B cell (primary cell): Measurements from ENCODE around the gene VAV3. TPM values are rescaled to one million over a fixed set of nuclear protein-coding genes. Genes with fewer than 3 reads are reported as not detected.

Source experiments
- ATAC-seq: fragments of 200-7000 bp; cut with Tn5 transposase; one replicate; pipeline ENCODE4 v1.10.0; 2021; ENCODE audit warnings: low read depth, mild to moderate bottlenecking, moderate number of reproducible peaks, moderate library complexity
- CTCF ChIA-PET: fragments of 350-600 bp; sonication (Branson Sonifier 250); formaldehyde crosslinking; loops from one replicate; lab custom pipeline; 2021; ENCODE audit warnings: antibody characterized with exemption, inconsistent platforms; lab: Charles Lee
- POLR2A ChIA-PET: fragments of 350-600 bp; sonication (Branson Sonifier 250); formaldehyde crosslinking; loops from one replicate; lab custom pipeline; 2021; ENCODE audit warnings: antibody characterized with exemption; lab: Charles Lee
- DNase-seq: peaks from one replicate; pipeline ENCODE4 v3.0.0; 2013
- H2AFZ ChIP-seq: 2 replicates; pipeline ENCODE4 v1.6.1; 2012; ENCODE audit warnings: mild to moderate bottlenecking, low read depth, low read length; ENCODE audit not compliant: insufficient read depth, poor library complexity, severe bottlenecking
- H3K27ac ChIP-seq, 2 donors: 1 replicate in 1 of 2; 2 replicates in 1 of 2; pipeline ENCODE4 v1.5.1; 2012 to 2013; ENCODE audit warnings: low read length in 2 of 2, mild to moderate bottlenecking in 2 of 2, moderate library complexity in 1 of 2
- H3K27me3 ChIP-seq, 4 experiments: fragments of 200-600 bp in 1 of 4; sonication (generic) in 1 of 4; replicated peaks in 1 of 4; 1 replicate in 2 of 4; 2 replicates in 2 of 4; pipeline versions ENCODE4 v1.6.1 to v1.7.0; 2013 to 2016; ENCODE audit warnings: low read length in 3 of 4, mild to moderate bottlenecking in 2 of 4, mixed read lengths in 1 of 4, moderate library complexity in 1 of 4; ENCODE audit not compliant: insufficient read depth in 4 of 4, control insufficient read depth in 3 of 4; ENCODE audit errors: control extremely low read depth in 1 of 4
- H3K36me3 ChIP-seq, 2 experiments: replicated peaks in 1 of 2; 1 replicate in 1 of 2; 2 replicates in 1 of 2; pipeline versions ENCODE4 v1.6.1 to v1.7.1; 2013; ENCODE audit warnings: low read length in 1 of 2; ENCODE audit not compliant: insufficient read depth in 2 of 2, control insufficient read depth in 1 of 2; ENCODE audit errors: control extremely low read depth in 1 of 2, extremely low read depth in 1 of 2
- H3K4me1 ChIP-seq, 2 donors: fragments of 200-600 bp in 1 of 2; sonication (generic) in 1 of 2; 1 replicate in 1 of 2; 2 replicates in 1 of 2; pipeline versions ENCODE4 v1.5.1 to v1.6.1; 2013 to 2017; ENCODE audit warnings: low read length in 2 of 2; ENCODE audit not compliant: control insufficient read depth in 2 of 2, insufficient read depth in 2 of 2
- H3K4me2 ChIP-seq: replicated peaks from 2 replicates; pipeline ENCODE3; 2012; ENCODE audit warnings: mild to moderate bottlenecking, low read depth, low read length; ENCODE audit not compliant: poor library complexity, severe bottlenecking
- H3K4me3 ChIP-seq, 5 experiments: fragments of 200-600 bp in 1 of 5; sonication (generic) in 1 of 5; 1 replicate in 3 of 5; 2 replicates in 2 of 5; pipeline versions ENCODE4 v1.5.1 to v1.7.0; 2011 to 2016; ENCODE audit warnings: low read length in 4 of 5, mild to moderate bottlenecking in 4 of 5, low read depth in 2 of 5, control low read depth in 1 of 5, moderate library complexity in 1 of 5; ENCODE audit not compliant: insufficient read depth in 1 of 5; ENCODE audit errors: control extremely low read depth in 1 of 5, extremely low read depth in 1 of 5
- H3K79me2 ChIP-seq: fragments of 200-600 bp; sonication (generic); one replicate; pipeline ENCODE4 v1.6.0; 2016; ENCODE audit warnings: low read length; ENCODE audit not compliant: control insufficient read depth, insufficient read depth
- H3K9ac ChIP-seq: fragments of 200-600 bp; sonication (generic); 2 replicates; pipeline ENCODE4 v1.6.1; 2017; ENCODE audit warnings: mild to moderate bottlenecking, low read length, moderate library complexity
- H3K9me3 ChIP-seq, 3 donors: one replicate each; pipeline versions ENCODE4 v1.6.1 to v1.7.1; 2013; ENCODE audit warnings: low read length in 2 of 3; ENCODE audit not compliant: control insufficient read depth in 2 of 3, insufficient read depth in 1 of 3; ENCODE audit errors: control extremely low read depth in 1 of 3
- H4K20me1 ChIP-seq: 2 replicates; pipeline ENCODE4 v1.6.0; 2012; ENCODE audit warnings: mild to moderate bottlenecking, low read length; ENCODE audit not compliant: insufficient read depth, control insufficient read depth, poor library complexity, severe bottlenecking
- H3K27ac Mint-ChIP-seq: one replicate; pipeline ENCODE4 v1.8.0; 2021; ENCODE audit warnings: mixed read lengths
- H3K27me3 Mint-ChIP-seq: one replicate; pipeline ENCODE4 v1.8.0; 2021; ENCODE audit warnings: mixed read lengths
- H3K4me1 Mint-ChIP-seq: one replicate; pipeline ENCODE4 v1.8.0; 2021; ENCODE audit warnings: mixed read lengths
- H3K4me3 Mint-ChIP-seq: one replicate; pipeline ENCODE4 v1.8.0; 2021; ENCODE audit warnings: mixed read lengths
- H3K9me3 Mint-ChIP-seq: one replicate; pipeline ENCODE4 v1.8.0; 2022; ENCODE audit warnings: mixed read lengths; ENCODE audit not compliant: insufficient read depth
- EZH2 ChIP-seq: IDR thresholded peaks from 2 replicates; pipeline ENCODE4 v1.6.1; 2012; ENCODE audit warnings: borderline replicate concordance, low read depth, mild to moderate bottlenecking, moderate library complexity, low read length; ENCODE audit not compliant: insufficient read depth, poor library complexity, severe bottlenecking
- WGBS: methylation state at CpG from one replicate; pipeline ENCODE4 v1.1.5; 2013; ENCODE audit warnings: missing lambda C conversion rate; ENCODE audit not compliant: insufficient coverage; 5-methylcytosine and 5-hydroxymethylcytosine counted together
- intact Hi-C: fragments of 100-400 bp; cut with micrococcal nuclease; formaldehyde crosslinking; loops from one replicate; pipeline ENCODE4 v1.10.0; 2022
- polyA plus RNA-seq: library from polyadenylated mRNA; depleted of rRNA; stranded (reverse); fragments of >200 nt; gene quantifications from 2 replicates; pipeline ENCODE4 v1.2.3, GENCODE V29; 2012
- total RNA-seq, 2 donors: library from RNA; stranded (reverse); fragments of 120-200 nt in 1 of 2; gene quantifications; 1 replicate in 1 of 2; 2 replicates in 1 of 2; pipeline versions ENCODE4 v1.2.3 to v1.2.4, GENCODE V29; 2013 to 2022
- TF ChIP-seq, protein P1 (sequence below): fragments of 200-600 bp; IDR thresholded peaks from one replicate; pipeline ENCODE4 v1.8.0; 2022; ENCODE audit warnings: antibody characterized with exemption, mild to moderate bottlenecking

The VAV3 gene
- total and polyA plus RNA-seq, 2 donors (not counting 1 experiment from before 2014, with no cell fraction given), result 14.8 to 32.5 TPM

DNA sequence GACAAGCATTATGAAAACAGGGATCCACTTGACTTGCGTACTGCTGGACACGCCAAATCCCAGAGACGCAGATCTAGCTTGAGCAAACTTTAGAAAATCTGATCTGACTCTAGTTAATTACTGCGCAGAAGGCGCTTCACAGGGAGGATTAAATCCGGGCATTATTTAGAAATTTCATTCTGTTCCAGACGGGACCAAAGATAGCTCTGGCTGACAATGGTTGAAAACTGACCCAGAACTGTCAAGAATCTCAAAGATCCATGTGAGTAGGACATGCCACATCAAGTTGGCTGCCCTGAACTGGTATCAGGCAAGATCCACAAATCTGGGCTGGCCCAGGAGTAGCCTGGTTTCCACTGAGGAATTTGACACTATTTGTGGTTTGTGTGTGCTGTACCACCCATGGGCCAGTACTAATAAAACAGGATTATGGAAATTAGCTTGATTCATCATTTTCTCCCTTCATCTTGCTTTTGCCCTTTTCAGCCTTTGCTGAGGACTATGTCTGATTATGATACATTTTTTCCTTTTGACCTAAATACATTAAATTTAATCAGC lies 171.0 kb downstream of the VAV3 start:
- peak overlapping the region; percentile 11 for H3K4me3 Mint-ChIP-seq
- H2AFZ ChIP-seq, result no peak overlapping the region
- H3K9ac ChIP-seq, result no peak overlapping the region
- no peaks in the 10 kb centered on the region for H3K36me3 ChIP-seq
- no peak overlapping the region for H3K27ac Mint-ChIP-seq
- H3K9me3 ChIP-seq, result peaks cover 0 to 4% (median 0%) of the 10 kb centered on the region in 3 donors
- H3K9me3 Mint-ChIP-seq, result no peaks in the 10 kb centered on the region
- no peaks in the 10 kb centered on the region for H3K27me3 ChIP-seq
- DNase-seq, result no peak
- peak overlapping the region in 1 of 2 donors; percentile 88 for H3K27ac ChIP-seq
- H3K27me3 Mint-ChIP-seq, result no peaks in the 10 kb centered on the region
- ATAC-seq, result no peak
- POLR2A ChIA-PET, result interaction anchor here (0.6 kb wide), 3 partner anchors 9 to 1411 kb away, joined by 3 to 4 read pairs (median 3); no protein-coding TSS in a partner anchor
- peaks cover 93% of the 10 kb centered on the region for H3K79me2 ChIP-seq
- peaks cover 77 to 89% of the 10 kb centered on the region in 2 donors for H3K4me1 ChIP-seq
- no peaks in the 10 kb centered on the region for H4K20me1 ChIP-seq
- 100% methylated on average over 7 of the region's 7 CpGs for WGBS
- TF ChIP-seq, protein P1, sequence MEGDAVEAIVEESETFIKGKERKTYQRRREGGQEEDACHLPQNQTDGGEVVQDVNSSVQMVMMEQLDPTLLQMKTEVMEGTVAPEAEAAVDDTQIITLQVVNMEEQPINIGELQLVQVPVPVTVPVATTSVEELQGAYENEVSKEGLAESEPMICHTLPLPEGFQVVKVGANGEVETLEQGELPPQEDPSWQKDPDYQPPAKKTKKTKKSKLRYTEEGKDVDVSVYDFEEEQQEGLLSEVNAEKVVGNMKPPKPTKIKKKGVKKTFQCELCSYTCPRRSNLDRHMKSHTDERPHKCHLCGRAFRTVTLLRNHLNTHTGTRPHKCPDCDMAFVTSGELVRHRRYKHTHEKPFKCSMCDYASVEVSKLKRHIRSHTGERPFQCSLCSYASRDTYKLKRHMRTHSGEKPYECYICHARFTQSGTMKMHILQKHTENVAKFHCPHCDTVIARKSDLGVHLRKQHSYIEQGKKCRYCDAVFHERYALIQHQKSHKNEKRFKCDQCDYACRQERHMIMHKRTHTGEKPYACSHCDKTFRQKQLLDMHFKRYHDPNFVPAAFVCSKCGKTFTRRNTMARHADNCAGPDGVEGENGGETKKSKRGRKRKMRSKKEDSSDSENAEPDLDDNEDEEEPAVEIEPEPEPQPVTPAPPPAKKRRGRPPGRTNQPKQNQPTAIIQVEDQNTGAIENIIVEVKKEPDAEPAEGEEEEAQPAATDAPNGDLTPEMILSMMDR, result no peak
- TF ChIP-seq EZH2, result no peak
- intact Hi-C loops, result no loop called here
- CTCF ChIA-PET, result interaction anchor here (0.6 to 5.6 kb wide), 9 partner anchors 8 to 332 kb away, joined by 3 to 69 read pairs (median 4); partner anchors contain the start of gene VAV3
- H3K4me3 ChIP-seq, result no peak overlapping the region
- peak overlapping the region; percentile 64 for H3K4me2 ChIP-seq
- H3K4me1 Mint-ChIP-seq, result peaks cover 77% of the 10 kb centered on the region

DNA sequence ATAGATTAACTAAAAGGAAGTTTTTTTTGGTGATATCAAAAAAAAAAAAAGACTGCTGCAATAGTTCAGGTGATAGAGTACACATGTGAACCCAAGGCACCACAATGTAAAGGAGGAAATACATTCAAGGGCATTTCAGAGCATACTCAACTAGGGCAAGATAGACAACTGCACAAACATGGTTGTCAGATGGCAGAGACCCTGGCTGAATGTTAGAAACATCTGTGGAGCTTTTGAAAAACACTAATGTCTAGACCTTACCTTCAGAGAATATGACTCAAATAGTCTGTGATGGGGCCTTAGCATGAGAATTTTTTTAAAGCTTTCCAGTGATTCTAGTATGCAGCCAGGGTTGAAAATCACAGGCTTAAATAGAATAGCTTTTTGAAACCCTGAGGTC lies 173.6 kb downstream of the VAV3 start:
- H3K27ac Mint-ChIP-seq, result no peak overlapping the region
- H3K4me3 Mint-ChIP-seq, result no peak overlapping the region
- H2AFZ ChIP-seq, result no peak overlapping the region
- H3K4me2 ChIP-seq, result no peak overlapping the region
- CTCF ChIA-PET, result interaction anchor here (1.1 to 18.2 kb wide), 4 partner anchors 10 to 335 kb away, joined by 3 to 709 read pairs (median 36); no protein-coding TSS in a partner anchor
- peaks cover 94% of the 10 kb centered on the region for H3K79me2 ChIP-seq
- no peak for TF ChIP-seq EZH2
- TF ChIP-seq, protein P1, result no peak
- H3K9ac ChIP-seq, result no peak overlapping the region
- no peaks in the 10 kb centered on the region for H3K9me3 Mint-ChIP-seq
- no peak overlapping the region for H3K4me3 ChIP-seq
- DNase-seq (no peak), ATAC-seq (no peak)
- H3K27me3 ChIP-seq, result no peaks in the 10 kb centered on the region
- peaks cover 85 to 96% of the 10 kb centered on the region in 2 donors for H3K4me1 ChIP-seq
- H4K20me1 ChIP-seq, result no peaks in the 10 kb centered on the region
- POLR2A ChIA-PET, result no interaction called here
- H3K4me1 Mint-ChIP-seq, result peaks cover 89% of the 10 kb centered on the region
- intact Hi-C loops, result loop anchor here (2.0 kb wide), 1 partner anchor 13 kb away; no protein-coding TSS in a partner anchor
- no peaks in the 10 kb centered on the region for H3K36me3 ChIP-seq
- H3K27ac ChIP-seq, result no peak overlapping the region
- H3K27me3 Mint-ChIP-seq, result no peaks in the 10 kb centered on the region
- no peaks in the 10 kb centered on the region for H3K9me3 ChIP-seq
